Sigmoid colon (tissue), 7 donors: ENCODE results near the gene ZNF512B. TPM values are rescaled to one million over a fixed set of nuclear protein-coding genes. Genes with fewer than 3 reads are reported as not detected.
"Not testable (repeated sequence)": the region's sequence is repeated elsewhere in the genome, so short reads cannot be mapped to it uniquely, and the experiment has no call there.

Experiments used
- DNase-seq: peaks from one replicate; pipeline ENCODE4 v3.0.0-alpha.2; 2019
- H3K27ac ChIP-seq, 4 donors: fragments of 200-600 bp; sonication (generic); one replicate each; pipeline ENCODE4 v1.5.1; 2016 to 2019; ENCODE audit warnings: mild to moderate bottlenecking in 1 of 4
- H3K27me3 ChIP-seq, 3 donors: fragments of 200-600 bp; sonication (generic); one replicate each; pipeline ENCODE4 v1.5.1; 2019; ENCODE audit warnings: mild to moderate bottlenecking in 1 of 3
- H3K36me3 ChIP-seq, 4 donors: fragments of 200-600 bp; sonication (generic); one replicate each; pipeline ENCODE4 v1.5.1; 2016 to 2019
- H3K4me1 ChIP-seq, 4 donors: fragments of 200-600 bp; sonication (generic); one replicate each; pipeline ENCODE4 v1.5.1; 2017 to 2019
- H3K4me3 ChIP-seq, 4 donors: fragments of 200-600 bp; sonication (generic); one replicate each; pipeline ENCODE4 v1.5.1; 2017 to 2019; ENCODE audit warnings: mild to moderate bottlenecking in 2 of 4, moderate library complexity in 1 of 4
- H3K9me3 ChIP-seq, 4 donors: fragments of 200-600 bp in 3 of 4; sonication (generic) in 3 of 4; one replicate each; pipeline versions ENCODE4 v1.5.1 to v1.6.1; 2013 to 2019
- CTCF ChIP-seq, 4 experiments: fragments of 450-650 bp in 3 of 4; fragments of 200-600 bp in 1 of 4; IDR thresholded peaks; one replicate each; pipeline ENCODE4 v1.5.1; 2016 to 2019; ENCODE audit warnings: antibody characterized with exemption in 4 of 4, mild to moderate bottlenecking in 3 of 4, moderate library complexity in 2 of 4
- EP300 ChIP-seq, 4 donors: sonication (generic); formaldehyde crosslinking; IDR thresholded peaks; one replicate each; pipeline ENCODE4 v1.6.1; 2017; ENCODE audit warnings: antibody characterized with exemption in 4 of 4
- POLR2A ChIP-seq, 2 donors: fragments of 450-650 bp; IDR thresholded peaks; one replicate each; pipeline ENCODE4 v1.6.1; 2016; ENCODE audit warnings: antibody characterized with exemption in 2 of 2, mild to moderate bottlenecking in 2 of 2, moderate library complexity in 2 of 2
- POLR2AphosphoS5 ChIP-seq, 4 donors: sonication (generic); formaldehyde crosslinking; IDR thresholded peaks; one replicate each; pipeline ENCODE4 v1.6.1; 2017; ENCODE audit warnings: antibody characterized with exemption in 4 of 4
- WGBS, 2 donors: extraction: QIAGEN DNeasy Blood & Tissue Kit; methylation state at CpG; one replicate each; pipeline ENCODE4 v1.1.7; 2013; 5-methylcytosine and 5-hydroxymethylcytosine counted together
- intact Hi-C: fragments of 100-400 bp; cut with DNase I; formaldehyde crosslinking; loops from one replicate; pipeline ENCODE4 v1.15.1; 2023
- polyA plus RNA-seq, 3 donors: library from polyadenylated mRNA; stranded (reverse); fragments of 200-250 nt; gene quantifications; one replicate each; pipeline ENCODE4 v1.2.3, GENCODE V29; 2013
- total RNA-seq, 4 donors: library from RNA; depleted of rRNA; stranded (reverse); fragments of >200 nt; gene quantifications; one replicate each; pipeline ENCODE4 v1.1.0, GENCODE V29; 2016
- donor health status: healthy with polysubstance abuse.
- donor health status: Bipolar disorder and iron deficiency.
- donor health status: healthy.

Gene ZNF512B
- total and polyA plus RNA-seq, 7 donors = 0.23 to 10.8 (median 5.5) TPM

DNA sequence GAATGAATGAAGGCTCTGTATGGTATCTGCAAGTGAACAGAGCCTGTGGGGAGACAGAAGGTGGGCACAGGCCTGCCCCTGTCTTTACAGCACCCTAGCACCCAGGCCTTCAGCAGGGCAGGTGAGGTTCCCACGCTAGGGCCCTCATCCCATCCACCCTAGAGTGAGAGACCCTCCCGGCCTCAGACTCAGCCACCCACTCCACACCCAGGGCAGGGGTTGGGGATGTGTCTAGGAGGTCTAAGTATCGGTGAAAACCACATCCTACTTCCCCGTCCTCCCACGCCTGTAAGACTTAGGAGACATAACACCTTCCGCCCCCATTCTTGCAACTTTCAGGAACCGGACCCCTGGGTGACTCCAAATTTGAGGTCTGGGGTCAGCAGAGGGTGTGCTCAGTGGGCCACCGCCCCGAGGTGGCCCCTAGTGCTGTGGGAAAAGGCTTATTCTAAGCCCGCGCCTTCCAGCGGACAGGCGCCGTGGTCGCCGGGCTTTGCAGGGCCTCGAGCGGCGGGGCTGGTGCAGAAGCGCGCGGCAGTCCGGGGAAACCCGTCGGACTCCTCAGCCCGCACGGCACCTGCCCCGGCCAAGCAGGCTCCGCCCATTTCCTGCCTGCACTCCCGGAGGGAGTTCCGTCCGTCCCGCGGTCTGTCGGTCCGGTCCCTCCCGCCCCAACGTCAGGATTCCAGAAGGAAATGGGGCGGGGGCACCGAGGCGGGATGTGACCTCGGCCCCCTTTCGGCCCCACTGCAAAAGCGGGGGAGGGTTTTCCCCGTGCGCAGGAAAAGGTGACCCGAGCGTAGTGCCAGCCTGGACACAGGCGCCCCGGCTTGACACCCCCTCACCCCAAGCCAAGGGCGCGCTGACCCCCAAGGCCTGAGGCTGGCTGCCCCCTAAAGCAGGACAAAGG is 8.8 kb upstream of the ZNF512B start:
- no peaks in the 10 kb centered on the region for H3K9me3 ChIP-seq
- peaks cover 0 to under 1% (median 0%) of the 10 kb centered on the region in 4 donors for H3K36me3 ChIP-seq
- peak overlapping the region; percentile 36 to 65 (median 59) for H3K4me3 ChIP-seq
- peaks cover 0 to 51% (median 48%) of the 10 kb centered on the region in 4 donors for H3K4me1 ChIP-seq
- intact Hi-C loops = loop anchor here (10.0 kb wide), 2 partner anchors 324 to 764 kb away; partner anchors contain the start of genes RTEL1, STMN3 and YTHDF1
- H3K27ac ChIP-seq = peak overlapping the region; percentile 38 to 88 (median 72)
- TF ChIP-seq POLR2AphosphoS5 (IDR thresholded peaks at IDR 0.05) (peak in 1 of 4 donors; percentile 21), CTCF (IDR thresholded peaks at IDR 0.05) (no peak), EP300 (IDR thresholded peaks at IDR 0.05) (no peak), POLR2A (IDR thresholded peaks at IDR 0.05) (no peak)
- WGBS, 2 donors = 6 to 9% methylated on average over 52 of the region's 52 CpGs
- peak; percentile 85 for DNase-seq
- H3K27me3 ChIP-seq = peaks cover 0 to 12% (median 7%) of the 10 kb centered on the region in 3 donors

GRCh38 chr20:63977739-63978276 is 8.1 kb upstream of the ZNF512B start:
- peak; percentile 66 for DNase-seq
- intact Hi-C loops = loop anchor here (10.0 kb wide), 2 partner anchors 323 to 763 kb away; partner anchors contain the start of genes RTEL1, STMN3 and YTHDF1
- H3K4me1 ChIP-seq = peaks cover 0 to 49% (median 47%) of the 10 kb centered on the region in 4 donors
- TF ChIP-seq POLR2A (IDR thresholded peaks at IDR 0.05) (no peak), EP300 (IDR thresholded peaks at IDR 0.05) (no peak), CTCF (IDR thresholded peaks at IDR 0.05) (no peak), POLR2AphosphoS5 (IDR thresholded peaks at IDR 0.05) (no peak)
- H3K9me3 ChIP-seq = no peaks in the 10 kb centered on the region
- no peak overlapping the region for H3K4me3 ChIP-seq
- WGBS, 2 donors = 67 to 76% methylated on average over 16 of the region's 16 CpGs
- H3K27me3 ChIP-seq = peaks cover 0 to 12% (median 7%) of the 10 kb centered on the region in 3 donors
- no peaks in the 10 kb centered on the region for H3K36me3 ChIP-seq
- no peak overlapping the region for H3K27ac ChIP-seq

- peaks cover 0 to 43% (median 41%) of the 10 kb centered on the region in 4 donors for H3K4me1 ChIP-seq
- 91% methylated on average over 18 of the region's 18 CpGs for WGBS, 2 donors
- peak; percentile 57 for DNase-seq
- no peak overlapping the region for H3K4me3 ChIP-seq
- no peak for TF ChIP-seq POLR2AphosphoS5 (IDR thresholded peaks at IDR 0.05)
- no peak for TF ChIP-seq EP300 (IDR thresholded peaks at IDR 0.05)
- no peak for TF ChIP-seq CTCF (IDR thresholded peaks at IDR 0.05)
- no peak for TF ChIP-seq POLR2A (IDR thresholded peaks at IDR 0.05)
- H3K36me3 ChIP-seq = no peaks in the 10 kb centered on the region
- H3K27ac ChIP-seq = no peak overlapping the region
- intact Hi-C loops = loop anchor here (10.0 kb wide), 2 partner anchors 322 to 762 kb away; partner anchors contain the start of genes RTEL1, STMN3 and YTHDF1
- peaks cover 0 to 12% (median 7%) of the 10 kb centered on the region in 3 donors for H3K27me3 ChIP-seq
- H3K9me3 ChIP-seq = no peaks in the 10 kb centered on the region
Observed at GRCh38 chr20:63976980-63977738, 7.4 kb upstream of the ZNF512B start.

- intact Hi-C loops = loop anchor here (10.0 kb wide), 2 partner anchors 322 to 762 kb away; partner anchors contain the start of genes RTEL1, STMN3 and YTHDF1
- H3K36me3 ChIP-seq, DNase-seq, H3K27ac ChIP-seq, H3K4me3 ChIP-seq, H3K9me3 ChIP-seq: not testable (repeated sequence)
- Histone ChIP-seq H3K27me3 (peaks cover 0 to 12% (median 7%) of the 10 kb centered on the region in 3 donors), H3K4me1 (peaks cover 0 to 36% (median 34%) of the 10 kb centered on the region in 4 donors)
- 91 to 98% methylated on average over 7 of the region's 7 CpGs for WGBS, 2 donors
Observed at GRCh38 chr20:63976511-63976910, 6.8 kb upstream of the ZNF512B start.
